Measurements from ENCODE around the gene NPHP4. TPM values are rescaled to one million over a fixed set of nuclear protein-coding genes. Genes with fewer than 3 reads are reported as not detected.

Gene NPHP4
- total and polyA plus RNA-seq, 9 of the 15 experiments (the other 6 are each of a cell fraction or from before 2014, with no cell fraction given): 0.52 to 26.2 (median 6.7) TPM

DNA sequence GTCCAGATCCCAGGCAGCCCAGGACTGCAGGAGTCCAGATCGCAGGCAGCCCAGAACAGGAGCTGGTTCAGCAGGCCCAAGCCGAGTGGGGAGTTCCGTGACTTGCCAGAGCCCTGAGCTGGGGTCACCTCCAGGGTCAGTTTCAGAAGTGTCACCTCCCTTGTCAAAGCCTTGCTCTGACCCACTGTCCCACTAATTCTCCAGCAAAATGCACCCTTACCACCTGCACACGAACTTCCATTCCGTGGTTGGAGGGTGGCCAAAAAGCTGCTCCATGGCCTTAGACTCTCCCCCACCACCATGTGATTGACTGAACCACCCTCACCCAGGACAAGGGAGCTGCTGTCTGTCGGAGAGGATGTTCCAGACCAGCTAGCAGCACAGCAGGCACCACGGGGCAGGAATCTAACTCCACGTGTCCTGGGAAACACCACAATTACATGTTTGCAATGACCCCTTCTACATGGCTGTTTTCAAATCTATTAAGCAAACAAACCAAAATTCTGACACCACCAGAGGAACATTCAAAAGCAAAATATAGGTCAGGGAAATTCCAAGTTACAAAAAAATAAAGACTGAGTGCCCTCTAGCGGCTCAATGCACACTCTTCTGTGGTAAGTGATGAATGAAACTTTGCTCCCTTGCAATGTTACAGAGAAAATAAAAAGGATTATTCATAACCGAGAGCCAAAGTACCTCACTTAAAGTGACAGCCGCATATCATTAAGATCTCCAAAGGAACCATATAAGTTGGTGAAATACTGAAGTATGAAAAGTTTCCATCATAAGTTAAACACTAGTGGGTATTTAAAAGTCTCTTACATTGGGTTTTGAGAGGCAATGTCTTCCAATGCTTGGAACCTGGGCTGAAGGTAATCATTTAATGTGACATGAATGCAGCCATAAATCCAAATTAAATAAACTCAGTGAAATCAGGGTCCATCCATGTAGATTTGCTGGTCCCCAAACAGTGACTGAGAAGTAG, 76.3 kb downstream of the NPHP4 start (continued):
- TF ChIP-seq, protein P1, sequence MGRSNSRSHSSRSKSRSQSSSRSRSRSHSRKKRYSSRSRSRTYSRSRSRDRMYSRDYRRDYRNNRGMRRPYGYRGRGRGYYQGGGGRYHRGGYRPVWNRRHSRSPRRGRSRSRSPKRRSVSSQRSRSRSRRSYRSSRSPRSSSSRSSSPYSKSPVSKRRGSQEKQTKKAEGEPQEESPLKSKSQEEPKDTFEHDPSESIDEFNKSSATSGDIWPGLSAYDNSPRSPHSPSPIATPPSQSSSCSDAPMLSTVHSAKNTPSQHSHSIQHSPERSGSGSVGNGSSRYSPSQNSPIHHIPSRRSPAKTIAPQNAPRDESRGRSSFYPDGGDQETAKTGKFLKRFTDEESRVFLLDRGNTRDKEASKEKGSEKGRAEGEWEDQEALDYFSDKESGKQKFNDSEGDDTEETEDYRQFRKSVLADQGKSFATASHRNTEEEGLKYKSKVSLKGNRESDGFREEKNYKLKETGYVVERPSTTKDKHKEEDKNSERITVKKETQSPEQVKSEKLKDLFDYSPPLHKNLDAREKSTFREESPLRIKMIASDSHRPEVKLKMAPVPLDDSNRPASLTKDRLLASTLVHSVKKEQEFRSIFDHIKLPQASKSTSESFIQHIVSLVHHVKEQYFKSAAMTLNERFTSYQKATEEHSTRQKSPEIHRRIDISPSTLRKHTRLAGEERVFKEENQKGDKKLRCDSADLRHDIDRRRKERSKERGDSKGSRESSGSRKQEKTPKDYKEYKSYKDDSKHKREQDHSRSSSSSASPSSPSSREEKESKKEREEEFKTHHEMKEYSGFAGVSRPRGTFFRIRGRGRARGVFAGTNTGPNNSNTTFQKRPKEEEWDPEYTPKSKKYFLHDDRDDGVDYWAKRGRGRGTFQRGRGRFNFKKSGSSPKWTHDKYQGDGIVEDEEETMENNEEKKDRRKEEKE (IDR thresholded peaks at IDR 0.05; ENCODE audit: borderline replicate concordance in 1 of 2, control insufficient read depth in 1 of 2, low read depth in 2 of 2, low read length in 1 of 2): no peak
- TF ChIP-seq TEAD4 (IDR thresholded peaks at IDR 0.05; ENCODE audit: low read length) (0 out of 2 replicates have a peak, but pooled peaks have one; percentile 9), TEAD4 (CRISPR knock-in tag; IDR thresholded peaks at IDR 0.05; ENCODE audit: borderline replicate concordance) (no peak), NFIC (IDR thresholded peaks at IDR 0.05) (peak; percentile 25; the same call in 1 of the 2 replicates), ETS2 (tag; IDR thresholded peaks at IDR 0.05; ENCODE audit: borderline replicate concordance, poor library complexity, severe bottlenecking) (no peak), XRCC4 (IDR thresholded peaks at IDR 0.05; ENCODE audit: extremely low read depth, insufficient read depth, insufficient read length) (no peak), TAF15 (IDR thresholded peaks at IDR 0.05; ENCODE audit: low read depth, low read length) (no peak), MXI1 (IDR thresholded peaks at IDR 0.05; ENCODE audit: low read depth, low read length) (no peak), ESRRA (IDR thresholded peaks at IDR 0.05; ENCODE audit: borderline replicate concordance, low read depth) (0 out of 2 replicates have a peak, but pooled peaks have one; percentile 39), ZFP1 (CRISPR knock-in tag; IDR thresholded peaks at IDR 0.05) (no peak), RAD21 (CRISPR knock-in tag; conservative IDR thresholded peaks at IDR 0.05 in 1 of 2, IDR thresholded peaks at IDR 0.05 in 1 of 2) (peak; percentile 60 to 78)
- TF ChIP-seq, protein P2, sequence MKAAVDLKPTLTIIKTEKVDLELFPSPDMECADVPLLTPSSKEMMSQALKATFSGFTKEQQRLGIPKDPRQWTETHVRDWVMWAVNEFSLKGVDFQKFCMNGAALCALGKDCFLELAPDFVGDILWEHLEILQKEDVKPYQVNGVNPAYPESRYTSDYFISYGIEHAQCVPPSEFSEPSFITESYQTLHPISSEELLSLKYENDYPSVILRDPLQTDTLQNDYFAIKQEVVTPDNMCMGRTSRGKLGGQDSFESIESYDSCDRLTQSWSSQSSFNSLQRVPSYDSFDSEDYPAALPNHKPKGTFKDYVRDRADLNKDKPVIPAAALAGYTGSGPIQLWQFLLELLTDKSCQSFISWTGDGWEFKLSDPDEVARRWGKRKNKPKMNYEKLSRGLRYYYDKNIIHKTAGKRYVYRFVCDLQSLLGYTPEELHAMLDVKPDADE (conservative IDR thresholded peaks at IDR 0.05; ENCODE audit: control insufficient read depth, low read depth, low read length): 0 out of 2 replicates have a peak, but pooled peaks have one; percentile 8
- TF ChIP-seq, protein P3, sequence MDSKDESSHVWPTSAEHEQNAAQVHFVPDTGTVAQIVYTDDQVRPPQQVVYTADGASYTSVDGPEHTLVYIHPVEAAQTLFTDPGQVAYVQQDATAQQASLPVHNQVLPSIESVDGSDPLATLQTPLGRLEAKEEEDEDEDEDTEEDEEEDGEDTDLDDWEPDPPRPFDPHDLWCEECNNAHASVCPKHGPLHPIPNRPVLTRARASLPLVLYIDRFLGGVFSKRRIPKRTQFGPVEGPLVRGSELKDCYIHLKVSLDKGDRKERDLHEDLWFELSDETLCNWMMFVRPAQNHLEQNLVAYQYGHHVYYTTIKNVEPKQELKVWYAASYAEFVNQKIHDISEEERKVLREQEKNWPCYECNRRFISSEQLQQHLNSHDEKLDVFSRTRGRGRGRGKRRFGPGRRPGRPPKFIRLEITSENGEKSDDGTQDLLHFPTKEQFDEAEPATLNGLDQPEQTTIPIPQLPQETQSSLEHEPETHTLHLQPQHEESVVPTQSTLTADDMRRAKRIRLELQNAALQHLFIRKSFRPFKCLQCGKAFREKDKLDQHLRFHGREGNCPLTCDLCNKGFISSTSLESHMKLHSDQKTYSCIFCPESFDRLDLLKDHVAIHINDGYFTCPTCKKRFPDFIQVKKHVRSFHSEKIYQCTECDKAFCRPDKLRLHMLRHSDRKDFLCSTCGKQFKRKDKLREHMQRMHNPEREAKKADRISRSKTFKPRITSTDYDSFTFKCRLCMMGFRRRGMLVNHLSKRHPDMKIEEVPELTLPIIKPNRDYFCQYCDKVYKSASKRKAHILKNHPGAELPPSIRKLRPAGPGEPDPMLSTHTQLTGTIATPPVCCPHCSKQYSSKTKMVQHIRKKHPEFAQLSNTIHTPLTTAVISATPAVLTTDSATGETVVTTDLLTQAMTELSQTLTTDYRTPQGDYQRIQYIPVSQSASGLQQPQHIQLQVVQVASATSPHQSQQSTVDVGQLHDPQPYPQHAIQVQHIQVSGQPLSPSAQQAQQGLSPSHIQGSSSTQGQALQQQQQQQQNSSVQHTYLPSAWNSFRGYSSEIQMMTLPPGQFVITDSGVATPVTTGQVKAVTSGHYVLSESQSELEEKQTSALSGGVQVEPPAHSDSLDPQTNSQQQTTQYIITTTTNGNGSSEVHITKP (IDR thresholded peaks at IDR 0.05; ENCODE audit: partially characterized antibody): peak; percentile 55
- TF ChIP-seq, protein P4, sequence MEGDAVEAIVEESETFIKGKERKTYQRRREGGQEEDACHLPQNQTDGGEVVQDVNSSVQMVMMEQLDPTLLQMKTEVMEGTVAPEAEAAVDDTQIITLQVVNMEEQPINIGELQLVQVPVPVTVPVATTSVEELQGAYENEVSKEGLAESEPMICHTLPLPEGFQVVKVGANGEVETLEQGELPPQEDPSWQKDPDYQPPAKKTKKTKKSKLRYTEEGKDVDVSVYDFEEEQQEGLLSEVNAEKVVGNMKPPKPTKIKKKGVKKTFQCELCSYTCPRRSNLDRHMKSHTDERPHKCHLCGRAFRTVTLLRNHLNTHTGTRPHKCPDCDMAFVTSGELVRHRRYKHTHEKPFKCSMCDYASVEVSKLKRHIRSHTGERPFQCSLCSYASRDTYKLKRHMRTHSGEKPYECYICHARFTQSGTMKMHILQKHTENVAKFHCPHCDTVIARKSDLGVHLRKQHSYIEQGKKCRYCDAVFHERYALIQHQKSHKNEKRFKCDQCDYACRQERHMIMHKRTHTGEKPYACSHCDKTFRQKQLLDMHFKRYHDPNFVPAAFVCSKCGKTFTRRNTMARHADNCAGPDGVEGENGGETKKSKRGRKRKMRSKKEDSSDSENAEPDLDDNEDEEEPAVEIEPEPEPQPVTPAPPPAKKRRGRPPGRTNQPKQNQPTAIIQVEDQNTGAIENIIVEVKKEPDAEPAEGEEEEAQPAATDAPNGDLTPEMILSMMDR (IDR thresholded peaks at IDR 0.05 in 2 of 3, conservative IDR thresholded peaks at IDR 0.05 in 1 of 3; ENCODE audit: insufficient read depth in 2 of 3, low read depth in 1 of 3, low read length in 3 of 3): peak; percentile 52 to 90 (median 84); a peak in 5 of 6 replicates
